Bronchial epithelial cell (primary cell): ENCODE data around the gene VPREB3. TPM values are rescaled to one million over a fixed set of nuclear protein-coding genes. Genes with fewer than 3 reads are reported as not detected.

Experiments used
- DNase-seq: peaks from one replicate; pipeline ENCODE4 v3.0.0-alpha.2; 2010; ENCODE audit warnings: low read depth
- FAIRE-seq: peaks from 2 replicates; lab custom pipeline; 2011; peaks lifted over from hg19 to GRCh38; lab: Jason Lieb, UNC
- H3K27me3 ChIP-seq: 2 replicates; pipeline ENCODE4 v1.5.1; 2011; ENCODE audit warnings: low read length; ENCODE audit not compliant: control insufficient read depth, insufficient read depth
- H3K36me3 ChIP-seq: 2 replicates; pipeline ENCODE4 v1.5.1; 2011; ENCODE audit warnings: low read length; ENCODE audit not compliant: control insufficient read depth, insufficient read depth
- H3K4me3 ChIP-seq: 2 replicates; pipeline ENCODE4 v1.5.1; 2011; ENCODE audit warnings: mild to moderate bottlenecking, low read depth, low read length, control low read depth
- CTCF ChIP-seq: IDR thresholded peaks from 2 replicates; pipeline ENCODE4 v1.5.1; 2011; ENCODE audit warnings: mild to moderate bottlenecking, moderate library complexity, low read length, control low read depth, inconsistent platforms; ENCODE audit not compliant: insufficient read depth, severe bottlenecking
- total RNA-seq: library from RNA; depleted of rRNA; stranded (reverse); fragments of >200 nt; gene quantifications from 2 replicates; pipeline ENCODE4 v1.2.1, GENCODE V29; 2014

The VPREB3 gene
- total RNA-seq, 1 donor from 2014 or later: not detected

- Histone ChIP-seq H3K4me3 (no peak overlapping the region), H3K27me3 (peaks cover 9% of the 10 kb centered on the region), H3K36me3 (no peaks in the 10 kb centered on the region)
- no peak for TF ChIP-seq CTCF
- FAIRE-seq: peak; percentile 28
- DNase-seq: no peak
Measured at GRCh38 chr22:23775779-23776375, 21.7 kb upstream of the VPREB3 start.

- H3K36me3 ChIP-seq: no peaks in the 10 kb centered on the region
- FAIRE-seq: no peak
- H3K27me3 ChIP-seq: peaks cover 9% of the 10 kb centered on the region
- TF ChIP-seq CTCF: no peak
- DNase-seq: no peak
- no peak overlapping the region for H3K4me3 ChIP-seq
Measured at GRCh38 chr22:23774922-23775436, 20.8 kb upstream of the VPREB3 start.

- FAIRE-seq (no peak), DNase-seq (no peak)
- no peaks in the 10 kb centered on the region for H3K36me3 ChIP-seq
- no peak overlapping the region for H3K4me3 ChIP-seq
- H3K27me3 ChIP-seq: peaks cover 9% of the 10 kb centered on the region
- no peak for TF ChIP-seq CTCF
Measured at GRCh38 chr22:23774114-23774921, 20.1 kb upstream of the VPREB3 start.

- Histone ChIP-seq H3K36me3 (no peaks in the 10 kb centered on the region), H3K27me3 (peaks cover 9% of the 10 kb centered on the region), H3K4me3 (no peak overlapping the region)
- DNase-seq (no peak), FAIRE-seq (no peak)
- TF ChIP-seq CTCF: no peak
Measured at GRCh38 chr22:23773483-23774113, 19.4 kb upstream of the VPREB3 start.

GRCh38 chr22:23772649-23773473 is 18.6 kb upstream of the VPREB3 start, which contains the start of gene MMP11:
TSS of gene MMP11 (plus strand) at chr22:23772849. CDS start at chr22:23772871, 22 bp downstream.
- FAIRE-seq: no peak
- H3K27me3 ChIP-seq: peaks cover 9% of the 10 kb centered on the region
- H3K36me3 ChIP-seq: no peaks in the 10 kb centered on the region
- no peak for TF ChIP-seq CTCF
- DNase-seq: no peak
- H3K4me3 ChIP-seq: peak within 1 kb of the TSS; percentile 21
